ENCODE data around the gene MARVELD3. TPM values are rescaled to one million over a fixed set of nuclear protein-coding genes. Genes with fewer than 3 reads are reported as not detected.
"Not testable (repeated sequence)": the region's sequence is repeated elsewhere in the genome, so short reads cannot be mapped to it uniquely, and the experiment has no call there.

Gene MARVELD3
- total RNA-seq, 1 experiment from 2014 or later, result 28.6 TPM

GRCh38 chr16:71584543-71585317 is 41.3 kb upstream of the MARVELD3 start:
- ChIA-PET POLR2A (ENCODE audit: unreplicated experiment) (no interaction called here), CTCF (no interaction called here)
- no peaks in the 10 kb centered on the region for H3K36me3 ChIP-seq (ENCODE audit: low read depth)
- no peak overlapping the region for H2AFZ ChIP-seq
- H3K9me3 ChIP-seq (ENCODE audit: insufficient read depth, low read depth), result no peaks in the 10 kb centered on the region; the same call in 1 of the 2 replicates
- H3K79me2 ChIP-seq (ENCODE audit: low read depth), result no peaks in the 10 kb centered on the region
- BruUV-seq (replicated peaks), result no TSS peak
- no peak overlapping the region for H3K4me3 ChIP-seq
- no peak for DNase-seq
- H3F3A ChIP-seq (ENCODE audit: insufficient read depth, low read depth), result no peaks in the 10 kb centered on the region
- TF ChIP-seq EZH2 (IDR thresholded peaks at IDR 0.05; ENCODE audit: low read depth), result no peak
- intact Hi-C loops (cut with micrococcal nuclease; ENCODE audit: unreplicated experiment), result no loop called here
- H3K27me3 ChIP-seq (ENCODE audit: insufficient read depth, low read depth), result peaks cover 26% of the 10 kb centered on the region; the same call in 1 of the 2 replicates
- no peaks in the 10 kb centered on the region for H3K4me1 ChIP-seq (replicated peaks; ENCODE audit: insufficient read depth)
- H3K9me2 ChIP-seq (ENCODE audit: insufficient read depth), result no peaks in the 10 kb centered on the region
- H3K27ac ChIP-seq, result no peak overlapping the region
- H4K20me1 ChIP-seq (ENCODE audit: insufficient read depth), result no peaks in the 10 kb centered on the region
- no peak overlapping the region for H3K4me2 ChIP-seq

GRCh38 chr16:71585318-71585703 is 40.7 kb upstream of the MARVELD3 start:
- Histone ChIP-seq H4K20me1 (ENCODE audit: insufficient read depth) (no peaks in the 10 kb centered on the region), H3K36me3 (ENCODE audit: low read depth) (no peaks in the 10 kb centered on the region), H3K4me2 (no peak overlapping the region), H3K9me2 (ENCODE audit: insufficient read depth) (no peaks in the 10 kb centered on the region), H3K4me3 (no peak overlapping the region), H2AFZ (no peak overlapping the region), H3K27me3 (ENCODE audit: insufficient read depth, low read depth) (peaks cover 27% of the 10 kb centered on the region; the same call in 1 of the 2 replicates), H3K4me1 (replicated peaks; ENCODE audit: insufficient read depth) (no peaks in the 10 kb centered on the region), H3K9me3 (ENCODE audit: insufficient read depth, low read depth) (no peaks in the 10 kb centered on the region; the same call in 1 of the 2 replicates), H3F3A (ENCODE audit: insufficient read depth, low read depth) (no peaks in the 10 kb centered on the region), H3K79me2 (ENCODE audit: low read depth) (no peaks in the 10 kb centered on the region), H3K27ac (no peak overlapping the region)
- no peak for DNase-seq
- ChIA-PET CTCF (no interaction called here), POLR2A (ENCODE audit: unreplicated experiment) (no interaction called here)
- TF ChIP-seq CTCF (conservative IDR thresholded peaks at IDR 0.05), result no peak
- TF ChIP-seq EZH2 (IDR thresholded peaks at IDR 0.05; ENCODE audit: low read depth), result no peak
- no TSS peak for BruUV-seq (replicated peaks)
- intact Hi-C loops (cut with micrococcal nuclease; ENCODE audit: unreplicated experiment), result no loop called here

- BruUV-seq (replicated peaks); H3K4me1 ChIP-seq (replicated peaks; ENCODE audit: insufficient read depth); H3F3A ChIP-seq (ENCODE audit: insufficient read depth, low read depth); DNase-seq; intact Hi-C loops (cut with micrococcal nuclease; ENCODE audit: unreplicated experiment); H3K27ac ChIP-seq; H3K4me3 ChIP-seq; H3K79me2 ChIP-seq (ENCODE audit: low read depth); H4K20me1 ChIP-seq (ENCODE audit: insufficient read depth); H2AFZ ChIP-seq; H3K36me3 ChIP-seq (ENCODE audit: low read depth); H3K4me2 ChIP-seq; H3K9me3 ChIP-seq (ENCODE audit: insufficient read depth, low read depth); CTCF ChIA-PET; H3K9me2 ChIP-seq (ENCODE audit: insufficient read depth); POLR2A ChIA-PET (ENCODE audit: unreplicated experiment): not testable (repeated sequence)
- H3K27me3 ChIP-seq (ENCODE audit: insufficient read depth, low read depth), result peaks cover 41% of the 10 kb centered on the region; the same call in 1 of the 2 replicates
Observed at GRCh38 chr16:71589334-71589733, 36.6 kb upstream of the MARVELD3 start.

GRCh38 chr16:71590071-71590470 is 35.9 kb upstream of the MARVELD3 start:
- peaks cover 39% of the 10 kb centered on the region; the same call in 1 of the 2 replicates for H3K27me3 ChIP-seq (ENCODE audit: insufficient read depth, low read depth)
- H3K9me2 ChIP-seq (ENCODE audit: insufficient read depth); BruUV-seq (replicated peaks); intact Hi-C loops (cut with micrococcal nuclease; ENCODE audit: unreplicated experiment); H3K36me3 ChIP-seq (ENCODE audit: low read depth); H3K4me2 ChIP-seq; DNase-seq; H4K20me1 ChIP-seq (ENCODE audit: insufficient read depth); CTCF ChIA-PET; H3K9me3 ChIP-seq (ENCODE audit: insufficient read depth, low read depth); H3K27ac ChIP-seq; H3K4me1 ChIP-seq (replicated peaks; ENCODE audit: insufficient read depth); H3F3A ChIP-seq (ENCODE audit: insufficient read depth, low read depth); H3K4me3 ChIP-seq; H2AFZ ChIP-seq; H3K79me2 ChIP-seq (ENCODE audit: low read depth): not testable (repeated sequence)
- POLR2A ChIA-PET (ENCODE audit: unreplicated experiment), result interaction anchor here (0.6 kb wide), 1 partner anchor 811 kb away, joined by 3 read pairs; no protein-coding TSS in a partner anchor
